Omental fat pad (tissue), 4 donors: Measurements from ENCODE around the gene ENPP1. TPM values are rescaled to one million over a fixed set of nuclear protein-coding genes. Genes with fewer than 3 reads are reported as not detected.

Experiments used
- ATAC-seq: fragments of 150-250 bp; one replicate; pipeline ENCODE4 v1.9.1; 2016; ENCODE audit warnings: mild to moderate bottlenecking, moderate library complexity; ENCODE audit not compliant: low FRiP score
- DNase-seq: peaks from one replicate; pipeline ENCODE4 v3.0.0-alpha.2; 2019; ENCODE audit warnings: low spot score
- CTCF ChIP-seq, 3 donors: fragments of 450-650 bp; IDR thresholded peaks; one replicate each; pipeline ENCODE4 v1.5.1; 2016 to 2017; ENCODE audit warnings: antibody characterized with exemption in 3 of 3, mild to moderate bottlenecking in 3 of 3, moderate library complexity in 2 of 3
- total RNA-seq, 4 donors: library from RNA; depleted of rRNA; stranded (reverse); fragments of >200 nt; gene quantifications; one replicate each; pipeline ENCODE4 v1.1.0, GENCODE V29; 2016

The ENPP1 gene
- total RNA-seq, 4 donors from 2014 or later: 10.9 to 60.8 (median 19.3) TPM

GRCh38 chr6:131876545-131876944 is 68.7 kb downstream of the ENPP1 start:
- TF ChIP-seq CTCF (IDR thresholded peaks at IDR 0.05): no peak
- no peak for DNase-seq
- no peak for ATAC-seq

GRCh38 chr6:131877999-131878789 is 70.4 kb downstream of the ENPP1 start:
- no peak for DNase-seq

DNA sequence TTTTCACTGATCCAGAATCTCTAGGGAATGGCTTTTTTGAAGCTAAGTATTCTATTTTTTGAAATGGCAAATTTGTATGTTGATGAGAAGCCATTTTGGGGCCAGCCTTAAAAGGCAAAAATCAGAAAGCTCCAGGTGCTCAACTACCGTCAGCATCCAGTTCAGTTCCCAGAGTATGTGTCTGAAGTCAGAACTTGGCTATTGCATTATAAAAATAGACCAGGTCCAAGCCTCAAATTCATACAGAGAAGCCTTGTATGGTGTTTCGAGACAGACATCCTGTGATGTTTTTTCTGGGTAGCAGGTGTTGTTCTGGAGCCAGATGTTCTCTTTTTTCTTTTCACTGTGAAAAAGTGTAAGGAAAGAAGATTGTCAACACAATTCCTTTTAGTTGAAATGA is 75.2 kb downstream of the ENPP1 start:
- no peak for ATAC-seq
- no peak for DNase-seq

More at GRCh38 chr6:131877999-131878789, 70.4 kb downstream of the ENPP1 start:
- ATAC-seq: no peak
- no peak for TF ChIP-seq CTCF (IDR thresholded peaks at IDR 0.05)

GRCh38 chr6:131885237-131885636 is 77.4 kb downstream of the ENPP1 start:
- ATAC-seq (no peak), DNase-seq (no peak)
- TF ChIP-seq CTCF (IDR thresholded peaks at IDR 0.05): no peak

More for the DNA sequence above, 75.2 kb downstream of the ENPP1 start:
- no peak for TF ChIP-seq CTCF (IDR thresholded peaks at IDR 0.05)

DNA sequence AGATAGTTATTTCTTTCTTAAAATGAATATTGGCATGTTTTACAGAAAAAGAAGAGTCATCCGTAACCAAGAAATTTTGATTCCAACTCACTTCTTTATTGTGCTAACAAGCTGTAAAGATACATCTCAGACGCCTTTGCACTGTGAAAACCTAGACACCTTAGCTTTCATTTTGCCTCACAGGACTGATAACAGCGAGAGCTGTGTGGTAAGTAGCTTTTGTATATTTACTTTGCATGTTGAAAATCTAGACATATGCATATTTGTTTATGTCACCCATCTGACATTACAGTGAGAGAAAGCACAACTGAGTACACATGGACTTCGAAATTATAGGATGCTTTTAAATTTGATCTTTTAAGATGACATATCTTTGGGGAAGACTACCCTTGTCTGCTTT is 78.7 kb downstream of the ENPP1 start:
- no peak for DNase-seq
- TF ChIP-seq CTCF (IDR thresholded peaks at IDR 0.05): no peak
- no peak for ATAC-seq

GRCh38 chr6:131890091-131890490 is 82.3 kb downstream of the ENPP1 start:
- DNase-seq (no peak), ATAC-seq (no peak)
- TF ChIP-seq CTCF (IDR thresholded peaks at IDR 0.05): no peak

GRCh38 chr6:131893198-131893597 is 85.4 kb downstream of the ENPP1 start:
- TF ChIP-seq CTCF (IDR thresholded peaks at IDR 0.05): no peak
- no peak for ATAC-seq
- no peak for DNase-seq
